Measurements from ENCODE around the gene TBC1D30.

DNA sequence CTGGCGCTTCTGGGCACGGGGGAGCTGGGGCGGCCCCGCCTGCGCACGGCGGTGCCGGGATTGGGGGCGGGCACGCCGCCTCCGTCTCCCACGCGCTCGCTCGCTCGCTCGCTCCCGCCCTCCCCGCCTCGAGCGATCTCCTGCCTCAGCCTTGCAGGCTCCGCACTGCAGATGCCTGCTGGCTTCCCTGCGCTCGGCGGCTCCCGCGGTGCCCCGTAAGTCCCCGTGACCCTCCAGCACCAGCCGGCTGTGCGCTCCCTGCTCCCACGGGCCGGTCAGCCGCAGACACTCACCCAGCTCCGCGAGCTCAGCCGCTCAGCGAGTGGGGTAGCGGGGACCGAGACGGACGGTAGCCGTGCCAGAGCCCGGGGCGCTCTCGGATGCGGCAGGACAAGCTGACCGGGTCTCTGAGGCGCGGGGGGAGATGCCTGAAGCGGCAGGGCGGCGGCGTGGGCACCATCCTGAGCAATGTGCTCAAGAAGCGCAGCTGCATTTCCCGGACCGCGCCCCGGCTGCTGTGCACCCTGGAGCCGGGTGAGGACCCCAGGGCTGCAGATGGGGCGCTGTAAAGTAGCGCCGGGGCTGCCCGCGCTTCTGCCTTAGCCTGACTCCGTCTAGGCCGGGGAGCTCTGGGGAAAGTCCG is at the start of gene TBC1D30:
- TF ChIP-seq, protein P1, sequence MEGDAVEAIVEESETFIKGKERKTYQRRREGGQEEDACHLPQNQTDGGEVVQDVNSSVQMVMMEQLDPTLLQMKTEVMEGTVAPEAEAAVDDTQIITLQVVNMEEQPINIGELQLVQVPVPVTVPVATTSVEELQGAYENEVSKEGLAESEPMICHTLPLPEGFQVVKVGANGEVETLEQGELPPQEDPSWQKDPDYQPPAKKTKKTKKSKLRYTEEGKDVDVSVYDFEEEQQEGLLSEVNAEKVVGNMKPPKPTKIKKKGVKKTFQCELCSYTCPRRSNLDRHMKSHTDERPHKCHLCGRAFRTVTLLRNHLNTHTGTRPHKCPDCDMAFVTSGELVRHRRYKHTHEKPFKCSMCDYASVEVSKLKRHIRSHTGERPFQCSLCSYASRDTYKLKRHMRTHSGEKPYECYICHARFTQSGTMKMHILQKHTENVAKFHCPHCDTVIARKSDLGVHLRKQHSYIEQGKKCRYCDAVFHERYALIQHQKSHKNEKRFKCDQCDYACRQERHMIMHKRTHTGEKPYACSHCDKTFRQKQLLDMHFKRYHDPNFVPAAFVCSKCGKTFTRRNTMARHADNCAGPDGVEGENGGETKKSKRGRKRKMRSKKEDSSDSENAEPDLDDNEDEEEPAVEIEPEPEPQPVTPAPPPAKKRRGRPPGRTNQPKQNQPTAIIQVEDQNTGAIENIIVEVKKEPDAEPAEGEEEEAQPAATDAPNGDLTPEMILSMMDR (IDR thresholded peaks at IDR 0.05): no peak
- no peak for TF ChIP-seq SIN3A (IDR thresholded peaks at IDR 0.05; ENCODE audit: borderline replicate concordance, insufficient read depth, low read depth, low read length)
- no peak for TF ChIP-seq POLR2AphosphoS5 (IDR thresholded peaks at IDR 0.05; ENCODE audit: low read depth, low read length)
- TF ChIP-seq, protein P2, sequence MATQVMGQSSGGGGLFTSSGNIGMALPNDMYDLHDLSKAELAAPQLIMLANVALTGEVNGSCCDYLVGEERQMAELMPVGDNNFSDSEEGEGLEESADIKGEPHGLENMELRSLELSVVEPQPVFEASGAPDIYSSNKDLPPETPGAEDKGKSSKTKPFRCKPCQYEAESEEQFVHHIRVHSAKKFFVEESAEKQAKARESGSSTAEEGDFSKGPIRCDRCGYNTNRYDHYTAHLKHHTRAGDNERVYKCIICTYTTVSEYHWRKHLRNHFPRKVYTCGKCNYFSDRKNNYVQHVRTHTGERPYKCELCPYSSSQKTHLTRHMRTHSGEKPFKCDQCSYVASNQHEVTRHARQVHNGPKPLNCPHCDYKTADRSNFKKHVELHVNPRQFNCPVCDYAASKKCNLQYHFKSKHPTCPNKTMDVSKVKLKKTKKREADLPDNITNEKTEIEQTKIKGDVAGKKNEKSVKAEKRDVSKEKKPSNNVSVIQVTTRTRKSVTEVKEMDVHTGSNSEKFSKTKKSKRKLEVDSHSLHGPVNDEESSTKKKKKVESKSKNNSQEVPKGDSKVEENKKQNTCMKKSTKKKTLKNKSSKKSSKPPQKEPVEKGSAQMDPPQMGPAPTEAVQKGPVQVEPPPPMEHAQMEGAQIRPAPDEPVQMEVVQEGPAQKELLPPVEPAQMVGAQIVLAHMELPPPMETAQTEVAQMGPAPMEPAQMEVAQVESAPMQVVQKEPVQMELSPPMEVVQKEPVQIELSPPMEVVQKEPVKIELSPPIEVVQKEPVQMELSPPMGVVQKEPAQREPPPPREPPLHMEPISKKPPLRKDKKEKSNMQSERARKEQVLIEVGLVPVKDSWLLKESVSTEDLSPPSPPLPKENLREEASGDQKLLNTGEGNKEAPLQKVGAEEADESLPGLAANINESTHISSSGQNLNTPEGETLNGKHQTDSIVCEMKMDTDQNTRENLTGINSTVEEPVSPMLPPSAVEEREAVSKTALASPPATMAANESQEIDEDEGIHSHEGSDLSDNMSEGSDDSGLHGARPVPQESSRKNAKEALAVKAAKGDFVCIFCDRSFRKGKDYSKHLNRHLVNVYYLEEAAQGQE (IDR thresholded peaks at IDR 0.05; ENCODE audit: insufficient read depth in 1 of 2, low read depth in 2 of 2, low read length in 1 of 2): no peak

All from Panc1 (cell line).